Measurements from ENCODE around the gene ERC1.

ERC1 gene

GRCh38 chr12:1419849-1420371 lies 428.9 kb downstream of the ERC1 start:
- no peak for TF ChIP-seq CTCF (IDR thresholded peaks at IDR 0.05; ENCODE audit: low read depth, low read length, missing control alignments)
- in situ Hi-C loops (cut with HindIII; ENCODE audit: low sequenced_read_pairs), result loop anchor here (5.0 kb wide), 1 partner anchor 43 kb away; no protein-coding TSS in a partner anchor
- no peak for DNase-seq (ENCODE audit: low read depth)
- no peak overlapping the region for H3K4me3 ChIP-seq (ENCODE audit: low read depth, low read length)

GRCh38 chr12:1421091-1421846 lies 430.2 kb downstream of the ERC1 start:
- no peak overlapping the region for H3K4me3 ChIP-seq (ENCODE audit: low read depth, low read length)
- in situ Hi-C loops (cut with HindIII; ENCODE audit: low sequenced_read_pairs), result no loop called here
- TF ChIP-seq CTCF (IDR thresholded peaks at IDR 0.05; ENCODE audit: low read depth, low read length, missing control alignments), result no peak
- no peak for DNase-seq (ENCODE audit: low read depth)

- no peak overlapping the region for H3K4me3 ChIP-seq (ENCODE audit: low read depth, low read length)
- TF ChIP-seq CTCF (IDR thresholded peaks at IDR 0.05; ENCODE audit: low read depth, low read length, missing control alignments), result no peak
- in situ Hi-C loops (cut with HindIII; ENCODE audit: low sequenced_read_pairs), result no loop called here
- no peak for DNase-seq (ENCODE audit: low read depth)
Measured at GRCh38 chr12:1422604-1423315, 431.7 kb downstream of the ERC1 start.

GRCh38 chr12:1424674-1425395 lies 433.8 kb downstream of the ERC1 start:
- no peak for TF ChIP-seq CTCF (IDR thresholded peaks at IDR 0.05; ENCODE audit: low read depth, low read length, missing control alignments)
- in situ Hi-C loops (cut with HindIII; ENCODE audit: low sequenced_read_pairs), result no loop called here
- DNase-seq (ENCODE audit: low read depth), result no peak
- no peak overlapping the region for H3K4me3 ChIP-seq (ENCODE audit: low read depth, low read length)

- no peak overlapping the region for H3K4me3 ChIP-seq (ENCODE audit: low read depth, low read length)
- TF ChIP-seq CTCF (IDR thresholded peaks at IDR 0.05; ENCODE audit: low read depth, low read length, missing control alignments), result no peak
- DNase-seq (ENCODE audit: low read depth), result no peak
- in situ Hi-C loops (cut with HindIII; ENCODE audit: low sequenced_read_pairs), result no loop called here
Measured at GRCh38 chr12:1425396-1425729, 434.3 kb downstream of the ERC1 start.

GRCh38 chr12:1428671-1429070 lies 437.6 kb downstream of the ERC1 start:
- TF ChIP-seq CTCF (IDR thresholded peaks at IDR 0.05; ENCODE audit: low read depth, low read length, missing control alignments), result no peak
- no peak overlapping the region for H3K4me3 ChIP-seq (ENCODE audit: low read depth, low read length)
- DNase-seq (ENCODE audit: low read depth), result no peak
- in situ Hi-C loops (cut with HindIII; ENCODE audit: low sequenced_read_pairs), result no loop called here

All from astrocyte of the cerebellum (primary cell).